B cell (primary cell): ENCODE measurements around the gene DCDC1.

Experiments
- CTCF ChIP-seq: fragments of 200-600 bp; IDR thresholded peaks from one replicate; pipeline ENCODE4 v1.8.0; 2022; ENCODE audit warnings: antibody characterized with exemption, mild to moderate bottlenecking
- EZH2 ChIP-seq: IDR thresholded peaks from 2 replicates; pipeline ENCODE4 v1.6.1; 2012; ENCODE audit warnings: borderline replicate concordance, low read depth, mild to moderate bottlenecking, moderate library complexity, low read length; ENCODE audit not compliant: insufficient read depth, poor library complexity, severe bottlenecking

GRCh38 chr11:30861064-30861463 lies 508.5 kb downstream of the DCDC1 start:
- TF ChIP-seq CTCF: no peak
- no peak for TF ChIP-seq EZH2
